ENCODE data around the gene SPDEF.

The SPDEF gene

DNA sequence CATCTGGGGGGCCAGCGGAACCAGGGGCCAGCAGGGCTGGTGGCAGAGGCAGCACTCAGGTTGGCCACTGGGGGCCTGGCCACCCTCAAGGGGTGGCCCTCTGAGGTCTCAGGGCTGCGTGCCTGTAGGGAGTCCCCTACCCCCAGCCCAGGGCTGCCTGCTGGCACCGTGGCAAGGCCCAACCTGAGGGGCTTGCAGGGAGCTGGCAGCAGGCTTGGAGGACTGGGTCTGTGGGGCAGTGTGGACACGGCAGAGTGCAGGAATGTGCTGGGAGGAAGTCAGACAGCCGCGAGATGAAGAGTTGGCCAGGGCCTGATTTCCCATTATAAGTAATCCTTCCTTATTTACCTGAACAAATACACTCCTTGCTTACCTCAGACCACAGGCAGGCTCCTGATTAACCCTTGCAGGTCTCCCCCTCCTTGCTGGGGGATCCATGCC is at the start of gene SPDEF:
TSS of gene SPDEF (minus strand) at position 299 of the 441 bp plus-strand sequence. CDS start 11,874 bp downstream, outside the sequence.
- no peak for DNase-seq

DNA sequence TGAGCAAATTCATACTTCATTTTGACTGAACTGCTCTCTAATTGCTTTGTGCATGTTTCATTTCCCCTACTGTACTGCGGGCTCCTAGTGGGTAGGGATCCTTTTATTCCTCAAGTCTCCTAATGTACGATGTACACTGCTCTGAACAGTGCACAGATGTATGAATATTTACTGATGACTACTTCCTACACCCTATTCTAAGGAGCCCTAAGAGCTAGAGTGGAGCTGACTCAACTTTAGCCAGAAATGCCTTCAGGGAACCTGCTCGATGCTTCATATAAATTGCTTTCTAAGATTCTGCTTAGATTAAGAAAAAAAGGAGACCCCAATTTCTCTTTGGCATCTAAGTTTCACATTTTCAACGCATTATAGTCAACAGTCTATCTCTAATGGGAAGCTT is 47.6 kb upstream of the SPDEF start:
- DNase-seq = no peak

DNA sequence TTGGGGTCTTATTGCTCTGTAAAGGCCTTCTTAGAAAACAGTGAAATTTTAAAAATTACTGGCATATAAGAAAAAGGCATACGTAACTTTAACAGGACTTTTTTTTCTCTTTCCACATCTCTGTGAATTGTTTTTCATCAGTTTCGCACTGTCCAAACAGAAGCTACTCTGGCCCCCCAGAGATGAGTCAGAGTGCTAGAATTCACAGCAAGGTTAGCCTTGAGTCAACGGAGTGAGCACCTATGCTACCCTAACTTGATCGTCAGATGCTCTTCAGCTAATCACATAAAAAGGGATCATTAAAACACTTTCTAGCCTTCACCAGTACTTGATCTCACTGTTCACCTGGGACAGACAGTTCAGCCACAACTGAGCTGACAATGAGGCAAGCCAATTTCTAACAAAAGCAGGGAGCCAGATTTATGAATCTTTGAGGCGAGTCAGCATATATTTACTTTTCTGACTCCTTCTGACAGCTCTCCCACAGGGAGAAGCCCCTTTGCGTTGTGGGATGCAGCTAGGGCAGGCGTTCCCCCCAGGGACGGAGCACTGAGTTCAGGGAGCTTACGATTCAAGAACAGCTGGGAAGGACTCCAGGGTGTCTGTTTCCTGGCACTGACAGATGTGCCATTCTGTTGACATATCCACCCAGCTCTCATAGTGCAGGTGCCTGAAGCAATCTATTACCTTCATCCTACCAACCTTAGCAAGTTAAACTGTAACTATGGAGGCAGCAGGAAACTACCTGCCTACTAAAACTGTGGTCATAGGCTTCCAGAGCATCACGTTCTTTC is 46.4 kb upstream of the SPDEF start:
- DNase-seq = no peak

DNA sequence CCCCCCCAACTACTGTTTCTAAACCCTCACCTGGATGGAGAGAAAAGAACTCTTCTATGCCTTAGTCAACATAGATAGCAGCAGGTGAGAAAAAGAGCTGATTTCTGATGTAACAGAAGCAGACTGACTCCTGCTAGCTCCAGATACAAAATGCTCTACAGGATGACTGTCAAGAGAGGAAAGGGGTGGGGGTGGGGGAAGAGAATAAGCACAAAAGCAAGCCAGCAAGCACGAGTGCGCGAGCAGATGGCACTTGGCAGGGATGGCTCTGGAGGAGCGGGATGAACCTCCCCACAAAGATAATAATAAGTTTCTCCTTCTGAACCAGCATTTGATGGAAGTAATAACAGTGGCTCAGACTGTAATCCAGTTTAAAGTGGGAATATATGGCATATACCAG is 45.6 kb upstream of the SPDEF start:
- no peak for DNase-seq

DNA sequence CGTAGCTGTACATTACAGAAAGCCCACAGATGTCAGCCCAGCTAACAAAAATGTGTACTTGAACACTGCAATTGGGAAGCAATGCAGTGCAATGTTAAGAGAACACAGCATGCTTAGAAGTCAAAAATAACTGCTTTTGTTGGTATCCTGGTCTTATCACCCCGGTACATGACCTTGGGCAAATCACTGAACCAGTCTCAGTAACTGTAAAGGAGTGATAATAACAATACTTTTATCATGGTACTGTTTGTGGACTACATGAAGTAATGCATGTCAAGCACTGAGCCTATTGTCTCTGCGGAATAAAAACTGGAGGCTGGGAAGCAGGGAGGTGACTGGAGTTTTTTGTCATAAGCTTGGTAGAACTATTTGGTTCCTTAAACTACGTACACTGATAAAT is 44.7 kb upstream of the SPDEF start:
- DNase-seq = no peak

DNA sequence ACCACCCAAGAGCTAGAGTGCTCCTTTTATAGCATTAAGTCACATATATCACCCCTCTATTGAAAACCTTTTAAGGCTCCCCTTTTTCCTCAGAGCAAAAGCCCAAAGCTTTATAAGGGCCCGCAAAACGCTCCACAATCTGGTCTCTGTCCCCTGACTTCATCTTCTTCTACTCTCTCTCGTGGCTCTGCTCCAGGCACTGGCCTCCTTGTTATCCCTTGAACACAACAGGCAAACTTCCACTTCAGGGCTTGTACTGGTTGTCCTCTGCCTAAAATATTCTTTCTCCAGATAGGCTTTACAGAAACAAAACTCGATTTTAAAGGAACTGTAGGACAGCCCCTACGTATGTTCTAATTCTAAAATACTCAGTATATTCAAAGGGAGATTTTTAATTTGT is 44.0 kb upstream of the SPDEF start:
- DNase-seq = no peak

DNA sequence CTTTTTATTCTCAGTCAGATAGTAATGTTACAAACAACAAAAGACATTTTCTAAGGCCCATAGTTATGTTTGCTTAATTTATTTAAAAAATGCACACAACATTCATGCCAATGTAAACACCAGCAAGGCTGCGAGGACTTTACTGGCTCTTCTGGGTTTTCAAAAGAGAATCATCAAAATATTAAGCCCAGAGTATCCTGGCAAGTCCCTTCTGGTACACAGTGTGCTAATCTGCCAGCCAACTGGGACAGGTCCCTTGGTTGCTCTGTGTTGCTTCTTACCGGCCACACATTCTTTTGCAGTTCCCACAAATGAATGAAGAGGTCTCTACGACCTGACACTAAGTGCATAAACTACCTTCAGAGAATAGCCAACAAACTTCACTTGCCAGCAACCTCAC is 42.6 kb upstream of the SPDEF start:
- DNase-seq = no peak

DNA sequence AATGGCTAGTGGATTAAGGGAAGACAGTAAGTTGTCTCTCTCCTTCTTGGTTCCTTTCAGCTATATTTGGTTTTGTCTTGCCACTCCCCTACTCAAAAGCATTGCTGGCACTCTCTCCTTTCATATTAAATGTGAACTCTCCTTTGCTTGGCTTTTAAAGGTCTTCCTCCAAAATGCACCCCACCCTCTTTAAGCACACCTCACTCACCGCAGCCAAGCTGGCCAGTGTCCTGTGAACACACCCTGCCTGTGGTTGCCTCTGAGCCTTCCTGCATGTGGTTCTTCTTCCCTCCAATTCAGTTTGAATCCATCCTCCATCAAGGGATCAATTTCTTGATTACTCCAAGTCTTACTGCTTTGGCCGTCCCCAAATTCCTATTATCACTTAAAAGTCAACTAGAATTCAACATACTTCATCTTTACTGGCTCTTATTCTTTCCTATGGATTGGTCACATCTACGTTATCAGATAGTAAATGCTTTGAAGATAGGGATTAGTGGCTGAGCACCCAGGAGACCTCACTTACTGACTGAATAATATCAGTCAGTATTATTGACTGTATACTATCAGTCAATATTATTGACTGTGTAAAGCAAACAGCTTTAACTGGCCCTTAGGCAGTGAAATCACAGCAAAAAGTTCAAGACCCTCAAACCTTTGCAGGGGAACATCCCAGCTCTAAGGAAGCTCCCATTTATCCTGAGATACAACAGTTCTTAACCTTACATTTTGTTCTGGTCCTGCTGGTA is 41.6 kb upstream of the SPDEF start:
- no peak for DNase-seq

DNA sequence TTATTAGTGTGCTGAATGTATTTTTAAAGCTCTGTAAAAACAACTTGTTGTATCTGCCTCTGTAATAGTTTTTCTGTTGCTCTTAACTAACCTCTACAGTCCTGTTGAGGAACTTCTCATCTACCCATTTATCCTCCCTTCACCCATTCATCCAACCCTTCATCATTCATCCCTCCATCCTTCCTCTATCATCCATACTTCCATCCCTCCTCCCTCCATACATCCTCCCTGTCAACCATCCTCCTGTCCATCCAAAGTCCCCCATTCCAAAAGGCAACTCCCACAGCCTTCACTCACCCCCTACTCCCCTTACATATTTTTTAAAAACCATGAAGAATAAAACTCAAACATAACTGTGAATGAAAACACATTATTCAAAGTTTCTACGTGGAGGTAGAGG is 40.7 kb upstream of the SPDEF start:
- no peak for DNase-seq

DNA sequence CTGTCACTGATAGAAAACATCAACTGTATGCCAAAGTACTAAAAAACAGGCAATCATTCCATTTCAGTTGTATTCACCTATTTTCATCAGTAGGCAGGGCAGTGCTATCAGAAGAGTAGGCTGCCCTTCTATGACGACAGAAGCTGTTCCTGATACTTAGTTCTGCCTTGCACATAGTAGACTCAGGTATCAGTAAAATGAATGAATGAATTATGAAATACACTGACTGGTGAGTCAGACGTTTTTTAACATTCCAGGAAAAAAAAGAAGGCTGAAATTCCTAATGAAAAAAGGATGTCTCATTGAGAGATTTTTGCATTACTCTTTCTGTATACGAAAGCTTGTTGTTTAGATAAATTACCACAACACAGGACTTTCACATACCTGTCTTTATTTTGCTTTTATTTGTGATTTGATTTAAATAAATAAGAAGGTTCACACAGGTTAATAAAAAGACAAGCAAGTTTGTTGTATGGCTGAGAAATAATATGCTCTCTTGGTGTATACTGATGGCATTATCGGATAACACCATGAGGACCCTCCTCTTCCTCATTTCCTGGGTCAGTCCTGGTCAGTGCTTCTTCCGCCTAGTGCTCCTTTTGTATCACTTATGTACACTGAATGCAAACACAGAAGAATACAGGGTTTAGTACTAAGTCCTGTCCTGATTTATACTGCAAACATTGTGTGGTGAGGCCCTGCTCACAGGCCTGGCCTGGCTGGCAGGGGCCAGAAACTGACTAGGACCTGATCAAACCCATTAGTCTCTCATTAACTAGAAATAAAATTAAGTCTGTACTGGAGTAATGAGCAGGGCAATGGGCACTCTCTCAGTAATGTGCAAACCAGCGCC is 39.4 kb upstream of the SPDEF start:
- no peak for DNase-seq

DNA sequence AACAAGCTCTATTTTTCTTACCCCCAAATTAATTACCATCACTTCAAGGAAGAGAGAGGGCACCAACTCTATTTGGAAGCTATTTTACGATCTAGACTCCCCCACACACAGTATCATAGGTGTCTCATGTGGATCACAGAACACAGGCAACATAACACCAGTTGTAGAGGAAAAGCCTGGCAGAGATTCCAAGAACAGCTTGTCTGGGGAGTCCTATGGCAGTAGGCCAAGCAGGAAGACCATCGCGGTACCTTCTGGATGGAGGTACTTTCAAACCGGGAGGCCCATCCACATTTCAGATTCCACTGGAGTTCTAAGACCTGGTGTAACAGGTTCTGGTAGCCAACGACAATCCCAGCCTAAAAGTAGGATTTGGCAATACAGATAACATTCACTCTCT is 37.6 kb upstream of the SPDEF start:
- DNase-seq = no peak

DNA sequence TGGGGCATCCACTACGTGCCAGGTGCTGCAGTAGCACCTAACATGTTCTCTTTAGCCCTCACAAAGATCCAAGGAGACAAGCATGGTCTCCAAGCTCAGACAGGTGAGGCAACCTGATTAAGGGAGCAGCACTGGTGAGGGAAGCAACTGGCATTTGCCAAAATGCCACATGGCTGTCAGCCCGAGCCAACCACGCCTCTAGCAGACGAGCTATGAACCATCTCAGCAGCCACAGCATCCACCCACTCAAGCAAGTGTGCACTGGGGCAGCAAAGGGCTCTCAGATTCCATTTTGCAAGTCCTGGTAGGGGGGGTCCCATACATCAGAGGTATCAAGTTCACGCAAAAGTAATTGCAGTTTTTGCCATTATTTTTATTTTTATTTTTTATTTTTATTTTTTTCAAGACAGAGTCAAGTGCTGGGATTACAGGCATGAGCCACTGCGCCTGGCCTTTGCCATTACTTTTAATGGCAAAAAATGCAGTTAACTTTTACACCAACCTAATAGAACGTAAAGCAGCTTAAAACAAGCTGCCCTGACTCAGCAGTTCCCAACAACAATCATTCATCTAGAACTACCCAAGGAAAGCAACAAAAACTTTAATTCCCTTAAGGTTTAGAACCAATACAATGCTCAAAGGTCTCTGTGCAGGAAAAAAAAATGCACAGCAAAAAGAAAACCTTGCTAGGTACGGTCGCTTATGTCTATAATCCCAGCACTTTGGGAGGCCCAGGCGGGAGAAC is 36.3 kb upstream of the SPDEF start:
- DNase-seq = no peak

DNA sequence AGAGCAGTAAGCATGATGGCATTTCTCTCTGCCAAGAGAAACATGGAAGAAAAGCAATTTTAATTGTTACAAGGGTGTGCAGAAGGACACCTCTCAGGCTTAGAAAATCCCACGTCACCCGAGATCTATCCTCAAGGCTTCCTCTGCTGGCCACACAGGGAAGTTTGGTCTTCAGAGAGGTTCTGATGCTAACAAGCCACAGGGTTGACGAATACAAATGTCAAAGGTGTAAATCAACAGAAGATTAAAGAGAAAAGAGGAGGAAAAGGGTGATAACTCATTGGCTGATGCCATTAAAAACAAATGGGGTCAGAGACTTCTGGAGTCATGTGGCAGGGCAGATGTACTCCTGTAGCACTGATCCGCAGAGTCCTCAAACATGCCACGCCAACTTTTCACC is 33.6 kb upstream of the SPDEF start:
- DNase-seq = no peak

DNA sequence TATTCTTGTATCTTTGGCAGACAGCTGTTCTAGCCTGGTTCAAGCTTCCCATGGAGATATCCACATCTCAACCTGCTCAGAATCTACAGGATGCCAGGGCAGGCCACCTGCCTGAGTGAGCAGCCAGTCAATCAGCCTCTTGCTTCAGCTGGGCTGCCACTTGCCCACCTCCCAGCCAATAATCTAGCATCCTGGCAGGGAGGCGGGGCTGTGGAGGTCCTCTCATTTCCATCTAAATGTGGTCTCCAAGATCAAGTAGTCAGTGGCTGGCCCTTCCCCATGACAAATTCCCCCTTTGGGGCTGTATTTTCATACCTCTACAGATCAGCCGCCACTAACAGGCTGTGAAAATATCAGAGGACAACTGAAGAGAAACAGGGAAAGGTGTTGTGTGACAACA is 33.0 kb upstream of the SPDEF start:
- DNase-seq = no peak

DNA sequence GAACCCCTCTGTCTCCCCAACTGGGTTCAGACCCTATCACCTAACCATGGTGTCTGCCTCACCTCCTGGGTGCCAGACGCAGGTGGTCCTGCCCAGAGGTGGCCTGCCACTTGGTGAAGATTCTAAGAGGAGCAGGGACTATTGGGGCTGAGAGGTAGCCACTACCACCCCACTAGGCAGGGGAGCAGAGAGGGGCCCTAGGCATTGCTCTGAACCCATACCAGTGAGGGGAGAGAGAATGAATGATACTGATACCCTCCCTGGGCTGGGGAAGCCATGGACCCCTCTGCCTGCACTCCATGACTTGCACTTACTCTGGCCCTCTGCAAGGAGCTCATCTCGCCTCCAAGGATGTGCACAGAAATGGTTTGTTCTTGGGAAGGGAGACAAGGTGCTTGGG is 31.7 kb upstream of the SPDEF start:
- DNase-seq = no peak

DNA sequence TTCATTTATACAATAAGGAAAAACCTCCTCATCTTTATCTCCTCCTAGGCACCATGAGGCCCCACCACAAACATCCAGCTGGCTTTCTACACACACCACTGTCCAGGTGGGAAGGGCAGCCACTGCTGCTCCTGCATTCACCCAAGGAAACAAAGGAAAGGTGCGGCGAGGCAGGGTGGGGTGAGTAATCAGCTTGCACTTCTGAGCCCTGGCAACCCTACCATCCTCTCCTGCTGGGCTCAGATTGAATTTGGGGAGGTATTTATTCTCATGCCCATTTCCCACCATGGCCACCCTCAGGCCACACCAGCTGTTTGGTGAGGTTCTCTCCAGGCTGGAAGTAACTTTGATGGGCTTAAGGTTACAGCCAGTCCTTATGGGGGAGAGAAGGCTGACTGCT is 31.2 kb upstream of the SPDEF start:
- DNase-seq = no peak

DNA sequence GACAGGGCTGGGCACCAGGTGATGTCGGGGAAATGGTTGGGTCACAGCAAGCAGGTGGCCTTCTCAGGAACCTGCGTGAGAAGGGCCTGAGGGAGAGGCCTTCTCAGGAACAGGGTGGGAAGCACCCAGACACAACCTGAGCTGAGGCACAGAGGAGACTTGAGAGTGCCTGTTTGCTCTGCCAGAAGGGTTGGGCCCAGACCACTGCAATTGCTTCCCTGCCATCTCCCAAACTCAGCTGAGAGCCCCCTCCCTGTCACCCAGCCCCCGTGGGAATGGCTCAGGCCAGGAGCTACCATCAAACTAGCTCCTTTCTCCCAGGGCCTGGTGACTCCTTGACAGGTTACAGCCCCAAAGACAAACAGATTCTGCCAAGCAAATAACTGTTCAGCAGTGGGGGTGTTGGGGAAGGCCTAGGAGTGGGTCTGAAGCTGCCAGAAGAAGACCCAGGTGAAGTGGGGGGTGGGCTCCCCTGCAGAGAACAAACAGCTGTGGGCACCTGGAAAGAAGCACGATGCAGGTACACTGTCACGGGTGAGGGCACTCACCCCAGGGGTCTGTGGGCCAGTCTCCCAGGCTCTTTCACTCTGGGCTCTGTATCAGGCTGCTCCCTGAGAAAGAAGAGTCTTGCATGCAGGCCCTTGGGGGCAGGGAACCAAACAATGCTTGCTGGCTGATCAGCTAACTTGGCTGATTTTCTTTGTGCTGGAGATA is 30.4 kb upstream of the SPDEF start:
- no peak for DNase-seq

DNA sequence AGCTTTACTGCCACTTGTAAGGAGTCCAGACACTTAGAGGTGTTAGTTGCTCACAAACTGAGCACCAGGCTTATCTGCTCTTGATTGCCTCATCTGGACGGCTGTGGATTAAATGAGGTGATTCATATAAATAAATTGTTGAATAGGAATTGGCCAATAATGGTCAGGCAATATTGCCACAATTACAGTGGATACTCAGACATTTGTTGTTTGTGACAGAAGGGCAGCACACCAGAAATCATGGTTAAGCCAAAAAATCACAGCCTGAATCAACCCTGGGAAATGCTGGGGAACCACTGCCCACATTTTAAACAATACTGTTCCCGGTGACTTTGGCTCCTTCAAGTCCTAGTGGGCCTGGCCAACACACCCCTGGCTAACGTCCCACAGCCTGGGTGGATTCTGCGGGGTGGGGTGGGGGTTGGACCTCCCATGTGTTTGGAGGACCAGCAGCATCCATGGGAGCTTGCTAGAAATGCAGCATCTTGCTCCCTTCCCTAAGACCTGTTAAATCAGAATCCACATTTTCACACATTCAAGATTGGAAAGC is 29.5 kb upstream of the SPDEF start:
- no peak for DNase-seq

DNA sequence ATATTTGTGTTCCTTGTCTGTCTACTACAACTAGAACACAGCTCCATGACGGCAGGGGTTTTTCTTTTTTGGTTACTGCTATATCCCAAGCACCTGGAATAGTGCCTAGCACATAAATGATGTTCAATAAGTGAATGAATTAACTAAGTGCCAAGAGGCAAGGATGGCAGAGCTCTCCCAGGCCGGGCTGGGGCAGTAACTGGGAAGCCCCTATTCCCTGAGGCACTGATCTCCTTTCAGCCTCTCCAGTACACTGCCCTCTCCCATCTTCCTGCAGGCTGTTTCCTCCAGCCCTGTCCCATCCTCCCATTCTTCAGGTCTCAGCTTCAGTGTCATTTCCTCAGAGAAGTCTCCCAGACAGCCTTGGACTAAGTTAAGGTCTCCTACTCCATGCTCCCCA is 29.0 kb upstream of the SPDEF start:
- no peak for DNase-seq

DNA sequence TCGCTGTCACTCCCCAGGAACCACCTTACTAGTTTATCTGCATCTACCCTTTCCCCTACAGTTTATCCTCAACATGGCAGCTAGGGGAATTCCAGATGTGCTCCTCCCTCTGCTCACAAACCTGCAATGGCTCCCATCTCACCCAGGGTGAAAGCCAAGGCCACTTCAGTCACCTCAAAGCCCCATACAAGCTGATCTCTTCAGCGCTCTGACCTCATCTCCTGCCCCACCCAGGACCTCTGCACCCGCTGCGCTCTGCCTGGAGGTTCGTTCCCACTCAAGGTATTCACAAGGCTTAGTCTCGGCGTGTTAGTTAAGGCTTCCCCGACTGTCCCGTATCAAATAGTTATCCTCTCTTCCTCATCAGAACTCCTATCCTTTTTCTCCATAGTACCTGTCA is 28.6 kb upstream of the SPDEF start:
- DNase-seq = no peak

DNA sequence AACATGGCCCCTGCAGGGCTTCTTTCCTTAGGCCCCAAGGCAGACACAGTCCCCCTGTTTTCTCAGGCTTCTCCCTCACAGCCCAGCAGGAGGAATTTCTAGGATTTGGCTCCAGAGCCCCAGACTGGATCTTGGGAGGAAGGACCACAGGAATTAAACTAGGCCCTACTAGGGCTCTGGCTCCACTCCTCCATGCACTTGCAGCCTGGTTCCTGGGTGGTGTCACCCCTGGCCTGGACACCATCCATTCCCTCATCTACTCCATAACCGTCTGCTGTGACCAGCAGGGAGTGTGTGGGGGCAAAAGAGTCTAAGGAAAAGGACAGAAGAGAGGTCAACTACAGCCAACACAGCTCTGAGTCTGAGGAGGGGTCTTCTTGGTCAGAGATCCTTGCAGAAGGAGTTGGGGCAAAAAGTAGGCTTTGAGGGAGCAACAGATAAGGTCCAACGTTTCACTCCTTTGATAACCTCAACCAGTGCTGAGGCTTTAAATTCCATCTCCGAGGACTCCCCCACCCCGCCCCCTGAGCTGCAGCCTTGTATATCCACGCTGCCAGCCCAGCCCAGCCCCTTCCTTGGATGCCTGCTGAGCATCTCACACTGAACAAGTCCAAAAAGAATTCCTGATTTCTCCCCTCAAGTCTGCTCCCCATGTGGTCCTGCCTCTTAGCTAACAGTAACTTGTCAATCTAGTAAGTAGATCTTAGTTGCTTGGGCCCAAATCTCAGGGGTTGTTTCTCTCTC is 27.9 kb upstream of the SPDEF start:
- DNase-seq = no peak
